Left lung (tissue), 10 donors: ENCODE results near the gene IL20RB. TPM values are rescaled to one million over a fixed set of nuclear protein-coding genes. Genes with fewer than 3 reads are reported as not detected.

Experiments
- ATAC-seq: fragments of 200-7000 bp; cut with Tn5 transposase; one replicate; pipeline ENCODE4 v1.9.1; 2020; ENCODE audit warnings: moderate library complexity
- DNase-seq, 4 donors: peaks; one replicate each; pipeline ENCODE4 v3.0.0-alpha.2; 2013 to 2020
- H3K27ac ChIP-seq, 2 donors: fragments of 200-600 bp; sonication (generic) in 1 of 2; one replicate each; pipeline versions ENCODE4 v1.5.0 to v1.8.0; 2020 to 2021
- H3K27me3 ChIP-seq, 2 donors: fragments of 200-600 bp; sonication (generic) in 1 of 2; one replicate each; pipeline versions ENCODE4 v1.5.0 to v1.8.0; 2020 to 2021
- H3K36me3 ChIP-seq, 2 donors: fragments of 200-600 bp; sonication (generic) in 1 of 2; one replicate each; pipeline versions ENCODE4 v1.5.0 to v1.8.0; 2020 to 2021
- H3K4me1 ChIP-seq, 2 donors: fragments of 200-600 bp; one replicate each; pipeline ENCODE4 v1.8.0; 2021
- H3K4me3 ChIP-seq, 2 donors: fragments of 200-600 bp; sonication (generic) in 1 of 2; one replicate each; pipeline versions ENCODE4 v1.5.0 to v1.8.0; 2020 to 2021; ENCODE audit warnings: mild to moderate bottlenecking in 1 of 2
- H3K9me3 ChIP-seq, 2 donors: fragments of 200-600 bp; sonication (generic) in 1 of 2; one replicate each; pipeline versions ENCODE4 v1.5.0 to v1.8.0; 2020 to 2021
- CTCF ChIP-seq, 2 donors: fragments of 200-600 bp; sonication (generic) in 1 of 2; IDR thresholded peaks; one replicate each; pipeline versions ENCODE4 v1.5.0 to v1.8.0; 2021; ENCODE audit warnings: antibody characterized with exemption in 2 of 2
- intact Hi-C, 2 donors: fragments of 100-400 bp; cut with DNase I; formaldehyde crosslinking; loops; one replicate each; pipeline versions ENCODE4 v1.11.2 to v1.14.2; 2022
- polyA plus RNA-seq, 6 donors: library from polyadenylated mRNA; unstranded; fragments of 120-200 nt; gene quantifications; one replicate each; pipeline ENCODE4 v1.2.1, GENCODE V29; 2013; ENCODE audit not compliant: insufficient read length in 6 of 6
- total RNA-seq, 2 donors: library from RNA; stranded (reverse); fragmentation: NEBNext Ultra II Directional; extraction: Animal tissue kit (Norgen Biotek cat#: 25700); gene quantifications; one replicate each; pipeline ENCODE4 v1.2.1, GENCODE V29; 2021
- donor health status: DM: no; HTN: yes; CAD: no.
- donor health status: DM: no; HTN: no; CAD: no.

The IL20RB gene
- total and polyA plus RNA-seq, 8 donors = 0.61 to 1.9 (median 1.0) TPM

- ATAC-seq (no peak), DNase-seq (no peak)
- intact Hi-C loops = no loop called here
- Histone ChIP-seq H3K4me3 (no peak overlapping the region), H3K4me1 (peaks cover 6 to 10% of the 10 kb centered on the region in 2 donors), H3K36me3 (no peaks in the 10 kb centered on the region), H3K27ac (no peak overlapping the region), H3K9me3 (no peaks in the 10 kb centered on the region), H3K27me3 (no peaks in the 10 kb centered on the region)
- TF ChIP-seq CTCF (IDR thresholded peaks at IDR 0.05) = no peak
Measured at GRCh38 chr3:136989781-136990524, 32.2 kb downstream of the IL20RB start.

- peaks cover 11 to 18% of the 10 kb centered on the region in 2 donors for H3K4me1 ChIP-seq
- H3K9me3 ChIP-seq = no peaks in the 10 kb centered on the region
- no peak overlapping the region for H3K27ac ChIP-seq
- no peaks in the 10 kb centered on the region for H3K27me3 ChIP-seq
- H3K36me3 ChIP-seq = no peaks in the 10 kb centered on the region
- no peak for ATAC-seq
- TF ChIP-seq CTCF (IDR thresholded peaks at IDR 0.05) = no peak
- H3K4me3 ChIP-seq = no peak overlapping the region
- DNase-seq = no peak
- intact Hi-C loops = no loop called here
Measured at GRCh38 chr3:136990826-136991225, 33.0 kb downstream of the IL20RB start.

GRCh38 chr3:136992115-136992514, 34.3 kb downstream of the IL20RB start:
- ATAC-seq (no peak), DNase-seq (no peak)
- no peak overlapping the region for H3K27ac ChIP-seq
- TF ChIP-seq CTCF (IDR thresholded peaks at IDR 0.05) = no peak
- no peaks in the 10 kb centered on the region for H3K27me3 ChIP-seq
- H3K9me3 ChIP-seq = no peaks in the 10 kb centered on the region
- H3K36me3 ChIP-seq = no peaks in the 10 kb centered on the region
- no peak overlapping the region for H3K4me3 ChIP-seq
- H3K4me1 ChIP-seq = peaks cover 11 to 18% of the 10 kb centered on the region in 2 donors
- intact Hi-C loops = no loop called here

- peak; percentile 48 to 84 (median 74) for DNase-seq
- H3K9me3 ChIP-seq = no peaks in the 10 kb centered on the region
- ATAC-seq = peak; percentile 95
- H3K36me3 ChIP-seq = no peaks in the 10 kb centered on the region
- no peaks in the 10 kb centered on the region for H3K27me3 ChIP-seq
- TF ChIP-seq CTCF (IDR thresholded peaks at IDR 0.05) = no peak
- H3K4me3 ChIP-seq = no peak overlapping the region
- peaks cover 11 to 18% of the 10 kb centered on the region in 2 donors for H3K4me1 ChIP-seq
- intact Hi-C loops = no loop called here
- H3K27ac ChIP-seq = peak overlapping the region; percentile 59 to 81
Measured at GRCh38 chr3:136994772-136995516, 37.2 kb downstream of the IL20RB start.

- H3K4me3 ChIP-seq = no peak overlapping the region
- H3K9me3 ChIP-seq = no peaks in the 10 kb centered on the region
- no peak for TF ChIP-seq CTCF (IDR thresholded peaks at IDR 0.05)
- peak overlapping the region; percentile 59 to 81 for H3K27ac ChIP-seq
- intact Hi-C loops = no loop called here
- peaks cover 11 to 18% of the 10 kb centered on the region in 2 donors for H3K4me1 ChIP-seq
- ATAC-seq (peak; percentile 17), DNase-seq (no peak)
- no peaks in the 10 kb centered on the region for H3K27me3 ChIP-seq
- H3K36me3 ChIP-seq = no peaks in the 10 kb centered on the region
Measured at GRCh38 chr3:136995652-136996051, 37.9 kb downstream of the IL20RB start.
